Central memory CD8-positive, alpha-beta T cell (primary cell): ENCODE measurements around the gene PAAF1.
"Not testable (repeated sequence)": the region's sequence is repeated elsewhere in the genome, so short reads cannot be mapped to it uniquely, and the experiment has no call there.

Experiments used
- ATAC-seq: fragments of 150-1000 bp; cut with Tn5 transposase; replicated peaks from 2 replicates; pipeline ENCODE4 v1.10.0; 2022; ENCODE audit warnings: mild to moderate bottlenecking, moderate FRiP score, moderate number of reproducible peaks; ENCODE audit not compliant: poor library complexity, severe bottlenecking; ENCODE audit errors: extremely low read depth
- DNase-seq, 2 donors: peaks; one replicate each; pipeline ENCODE4 v3.0.0; 2021; ENCODE audit warnings: low spot score in 2 of 2
- H3K27ac Mint-ChIP-seq: one replicate; pipeline ENCODE4 v1.8.0; 2022; ENCODE audit warnings: low read depth, mild to moderate bottlenecking, moderate library complexity, mixed read lengths
- H3K27me3 Mint-ChIP-seq: one replicate; pipeline ENCODE4 v1.8.0; 2022; ENCODE audit warnings: mixed read lengths
- H3K36me3 Mint-ChIP-seq: one replicate; pipeline ENCODE4 v1.8.0; 2022; ENCODE audit warnings: mild to moderate bottlenecking, moderate library complexity, mixed read lengths; ENCODE audit not compliant: insufficient read depth
- H3K4me1 Mint-ChIP-seq: one replicate; pipeline ENCODE4 v1.8.0; 2022; ENCODE audit warnings: mixed read lengths
- H3K4me3 Mint-ChIP-seq: one replicate; pipeline ENCODE4 v1.8.0; 2022; ENCODE audit warnings: mild to moderate bottlenecking, moderate library complexity, mixed read lengths
- H3K9me3 Mint-ChIP-seq: one replicate; pipeline ENCODE4 v1.8.0; 2022; ENCODE audit warnings: mixed read lengths

The PAAF1 gene

DNA sequence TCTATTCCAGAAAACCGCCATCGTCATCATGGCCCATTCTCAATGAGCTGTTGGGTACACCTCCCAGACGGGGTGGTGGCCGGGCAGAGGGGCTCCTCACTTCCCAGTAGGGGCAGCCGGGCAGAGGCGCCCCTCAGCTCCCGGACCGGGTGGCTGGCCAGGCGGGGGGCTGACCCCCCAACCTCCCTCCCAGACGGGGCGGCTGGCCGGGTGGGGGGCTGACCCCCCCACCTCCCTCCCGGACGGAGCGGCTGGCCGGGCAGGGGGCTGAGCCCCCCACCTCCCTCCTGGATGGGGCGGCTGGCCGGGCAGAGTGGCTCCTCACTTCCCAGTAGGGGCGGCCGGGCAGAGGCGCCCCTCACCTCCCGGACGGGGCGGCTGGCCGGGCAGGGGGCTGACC is 59.2 kb downstream of the PAAF1 start:
- not testable (repeated sequence) for H3K27me3 Mint-ChIP-seq, H3K4me3 Mint-ChIP-seq, H3K9me3 Mint-ChIP-seq, H3K4me1 Mint-ChIP-seq, DNase-seq, H3K36me3 Mint-ChIP-seq, H3K27ac Mint-ChIP-seq, ATAC-seq

DNA sequence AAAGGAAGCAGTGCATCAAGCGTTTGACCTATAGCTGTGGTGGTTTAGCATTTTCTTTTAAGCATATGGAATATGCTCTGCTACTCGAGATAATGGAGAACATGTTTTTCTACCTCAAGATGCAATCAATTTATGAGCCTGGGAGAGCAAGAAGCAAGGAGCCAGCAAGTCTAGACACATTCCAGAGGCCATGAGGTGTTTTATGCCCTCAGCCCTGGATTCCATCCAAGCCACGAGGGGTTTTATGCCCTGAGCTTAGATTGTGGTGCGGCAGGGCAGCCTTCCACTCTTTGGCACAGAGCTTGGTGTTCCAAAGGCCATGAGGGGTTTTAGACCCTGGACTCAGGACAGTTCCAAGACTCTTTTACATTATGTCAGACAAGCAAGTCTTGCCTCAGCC is 62.3 kb downstream of the PAAF1 start:
- DNase-seq: no peak
- Mint-ChIP-seq H3K4me1 (no peaks in the 10 kb centered on the region), H3K36me3 (peaks cover 2% of the 10 kb centered on the region), H3K27ac (no peak overlapping the region), H3K4me3 (no peak overlapping the region), H3K9me3 (no peaks in the 10 kb centered on the region), H3K27me3 (no peaks in the 10 kb centered on the region)
- no peak for ATAC-seq

DNA sequence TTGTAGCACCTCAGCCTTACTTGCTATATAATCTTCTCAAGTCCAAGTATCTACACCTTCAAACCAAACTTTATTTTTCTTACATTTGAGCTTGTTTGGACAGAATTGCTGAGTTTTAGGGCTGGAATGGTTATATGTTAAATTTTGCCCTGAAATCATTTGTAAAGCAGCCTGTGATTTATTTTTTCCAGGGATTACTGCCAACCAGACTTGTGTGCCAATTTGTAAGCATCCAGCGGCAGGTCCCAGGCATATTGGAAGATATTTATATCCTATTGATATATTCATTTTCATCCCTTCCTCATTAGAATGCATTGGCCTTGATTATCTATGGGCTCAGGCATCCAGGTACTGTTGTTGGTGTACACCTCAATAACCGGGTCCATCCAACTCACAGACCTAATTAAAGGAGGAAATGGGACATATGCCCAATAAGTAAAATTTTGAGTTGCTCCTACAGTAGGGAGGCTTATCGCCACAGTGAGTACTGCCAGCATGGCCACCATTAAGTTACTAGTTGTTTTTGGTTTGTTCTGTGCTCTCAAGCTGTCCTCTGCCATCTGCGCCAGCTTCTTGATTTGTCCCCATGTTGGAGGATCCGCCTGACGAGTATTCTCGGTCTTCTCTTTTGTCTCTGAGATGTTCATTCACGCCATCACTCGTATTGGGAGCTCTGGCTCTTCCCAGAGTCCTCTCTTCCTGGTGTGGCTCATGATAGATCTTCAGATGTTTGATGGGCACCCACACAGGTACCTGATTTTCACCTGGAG is 64.2 kb downstream of the PAAF1 start:
- no peak for DNase-seq
- ATAC-seq: no peak

DNA sequence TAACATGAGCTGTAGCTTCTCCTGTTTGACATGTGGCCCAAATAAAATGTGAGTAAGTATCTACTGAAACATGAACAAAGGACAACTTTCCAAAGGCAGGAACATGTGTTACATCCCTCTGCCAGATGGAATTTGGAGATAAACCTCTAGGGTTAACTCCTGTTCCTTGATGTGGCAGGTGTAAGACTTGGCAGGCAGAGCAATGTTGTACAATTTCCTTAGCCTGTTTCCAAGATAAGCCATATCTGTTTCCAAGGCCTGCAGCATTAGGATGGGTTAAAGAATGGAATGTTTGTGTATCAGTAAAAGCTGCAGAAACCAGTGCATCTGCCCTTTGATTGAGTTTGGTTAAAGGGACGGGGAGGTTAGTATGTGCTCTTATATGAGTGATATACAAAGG is 65.2 kb downstream of the PAAF1 start:
- DNase-seq (no peak), ATAC-seq (no peak)
- peaks cover 2% of the 10 kb centered on the region for H3K36me3 Mint-ChIP-seq

More for the DNA sequence above, 64.2 kb downstream of the PAAF1 start:
- Mint-ChIP-seq H3K4me3 (no peak overlapping the region), H3K9me3 (no peaks in the 10 kb centered on the region), H3K27ac (no peak overlapping the region), H3K4me1 (no peaks in the 10 kb centered on the region), H3K27me3 (no peaks in the 10 kb centered on the region), H3K36me3 (peaks cover 2% of the 10 kb centered on the region)

DNA sequence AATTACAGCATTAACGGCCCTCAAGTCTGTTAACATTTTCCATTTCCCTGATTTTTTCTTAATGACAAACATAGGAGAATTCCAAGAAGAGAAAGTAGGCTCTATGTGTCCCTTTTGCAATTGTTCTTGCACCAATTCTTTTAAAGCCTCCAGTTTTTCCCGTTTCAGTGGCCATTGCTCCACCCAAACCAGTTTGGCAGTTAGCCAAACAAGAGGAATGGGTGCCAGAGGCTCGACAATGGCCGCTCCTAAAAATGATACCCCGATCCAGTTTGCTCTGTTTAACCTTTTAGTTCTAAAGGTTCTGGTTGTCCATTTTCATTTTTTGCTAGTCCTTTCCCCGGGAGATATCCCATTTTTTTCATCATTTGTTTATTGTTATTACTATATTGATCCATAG is 67.3 kb downstream of the PAAF1 start:
- Mint-ChIP-seq H3K4me1 (no peaks in the 10 kb centered on the region), H3K27me3 (peaks cover 7% of the 10 kb centered on the region), H3K36me3 (peaks cover 2% of the 10 kb centered on the region), H3K9me3 (no peaks in the 10 kb centered on the region), H3K4me3 (no peak overlapping the region), H3K27ac (no peak overlapping the region)
- ATAC-seq: no peak
- no peak for DNase-seq

More for the DNA sequence above, 65.2 kb downstream of the PAAF1 start:
- Mint-ChIP-seq H3K27ac (no peak overlapping the region), H3K4me1 (no peaks in the 10 kb centered on the region), H3K4me3 (no peak overlapping the region), H3K9me3 (no peaks in the 10 kb centered on the region), H3K27me3 (peaks cover 7% of the 10 kb centered on the region)

DNA sequence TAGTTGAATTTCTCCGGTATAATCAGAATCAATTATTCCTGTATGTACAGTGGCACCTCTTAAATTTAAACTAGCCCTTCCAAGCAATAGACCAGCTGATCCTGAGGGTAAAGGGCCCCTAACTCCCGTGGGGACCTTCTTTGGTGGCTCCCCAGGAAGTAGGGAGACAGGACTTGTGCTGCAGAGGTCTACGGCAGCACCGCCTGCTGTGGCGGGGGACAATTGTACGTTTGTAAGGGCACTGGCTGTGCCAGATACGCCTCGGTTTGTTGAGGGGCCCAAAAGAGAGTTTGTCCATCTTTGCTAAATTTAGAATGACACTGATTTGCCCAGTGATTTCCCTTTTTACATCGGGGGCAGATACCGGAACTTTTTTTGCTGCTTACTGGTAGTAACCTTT is 68.1 kb downstream of the PAAF1 start:
- peaks cover 7% of the 10 kb centered on the region for H3K27me3 Mint-ChIP-seq

DNA sequence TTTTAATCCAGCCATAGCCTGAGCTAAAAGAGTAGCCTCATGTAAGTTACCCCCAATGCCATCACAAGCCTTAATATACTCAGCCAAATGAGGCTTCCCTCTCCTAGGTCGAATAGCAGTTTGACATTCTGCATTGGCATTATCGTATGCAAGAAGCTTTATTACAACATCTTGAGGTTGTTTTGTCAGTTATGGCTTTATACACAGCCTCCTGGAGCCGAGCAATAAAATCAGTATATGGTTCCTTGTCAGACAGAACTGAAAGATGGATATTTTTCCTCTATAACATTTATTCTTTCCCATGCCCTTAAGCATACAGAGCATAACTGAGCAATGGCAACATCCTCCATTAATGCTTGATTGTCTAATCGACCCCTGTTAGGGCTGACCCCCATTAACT is 68.6 kb downstream of the PAAF1 start:
- Mint-ChIP-seq H3K4me3 (no peak overlapping the region), H3K4me1 (no peaks in the 10 kb centered on the region), H3K27ac (no peak overlapping the region), H3K36me3 (peaks cover 2% of the 10 kb centered on the region), H3K9me3 (no peaks in the 10 kb centered on the region), H3K27me3 (peaks cover 7% of the 10 kb centered on the region)
- DNase-seq (no peak), ATAC-seq (no peak)

More for the DNA sequence above, 68.1 kb downstream of the PAAF1 start:
- H3K9me3 Mint-ChIP-seq: no peaks in the 10 kb centered on the region
- H3K36me3 Mint-ChIP-seq: peaks cover 2% of the 10 kb centered on the region
- H3K27ac Mint-ChIP-seq: no peak overlapping the region
- no peak for DNase-seq
- no peak overlapping the region for H3K4me3 Mint-ChIP-seq
- no peaks in the 10 kb centered on the region for H3K4me1 Mint-ChIP-seq
- no peak for ATAC-seq

DNA sequence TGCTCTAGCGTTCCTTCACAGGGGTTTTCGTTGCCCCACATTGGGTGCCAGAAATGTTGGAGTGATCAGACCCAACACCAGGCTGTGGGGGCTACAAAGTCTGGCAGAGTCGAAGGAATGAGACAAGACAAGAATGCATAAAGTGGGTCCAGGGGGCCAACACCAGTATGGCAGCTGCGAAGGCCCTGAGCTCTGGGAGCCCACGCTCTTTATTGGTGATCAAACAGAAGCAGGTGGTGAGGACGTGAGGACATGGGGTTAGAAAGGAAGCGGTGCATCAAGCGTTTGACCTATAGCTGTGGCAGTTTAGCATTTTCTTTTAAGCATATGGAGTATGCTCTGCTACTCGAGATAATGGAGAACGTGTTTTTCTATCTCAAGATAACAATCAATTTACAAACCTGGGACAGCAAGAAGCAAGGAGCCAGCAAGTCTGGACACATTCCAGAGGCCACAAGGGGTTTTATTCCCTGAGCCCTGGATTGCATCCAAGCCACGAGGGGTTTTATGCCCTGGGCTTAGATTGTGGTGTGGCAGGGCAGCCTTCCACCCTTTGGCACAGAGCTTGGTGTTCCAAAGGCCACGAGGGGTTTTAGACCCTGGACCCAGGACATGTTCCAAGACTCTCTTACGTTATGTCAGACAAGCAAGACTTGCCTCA is 70.1 kb downstream of the PAAF1 start:
- H3K4me3 Mint-ChIP-seq: no peak overlapping the region
- H3K36me3 Mint-ChIP-seq: no peaks in the 10 kb centered on the region
- ATAC-seq: no peak
- H3K9me3 Mint-ChIP-seq: no peaks in the 10 kb centered on the region
- H3K4me1 Mint-ChIP-seq: no peaks in the 10 kb centered on the region
- H3K27me3 Mint-ChIP-seq: peaks cover 7% of the 10 kb centered on the region
- no peak for DNase-seq
- H3K27ac Mint-ChIP-seq: no peak overlapping the region

DNA sequence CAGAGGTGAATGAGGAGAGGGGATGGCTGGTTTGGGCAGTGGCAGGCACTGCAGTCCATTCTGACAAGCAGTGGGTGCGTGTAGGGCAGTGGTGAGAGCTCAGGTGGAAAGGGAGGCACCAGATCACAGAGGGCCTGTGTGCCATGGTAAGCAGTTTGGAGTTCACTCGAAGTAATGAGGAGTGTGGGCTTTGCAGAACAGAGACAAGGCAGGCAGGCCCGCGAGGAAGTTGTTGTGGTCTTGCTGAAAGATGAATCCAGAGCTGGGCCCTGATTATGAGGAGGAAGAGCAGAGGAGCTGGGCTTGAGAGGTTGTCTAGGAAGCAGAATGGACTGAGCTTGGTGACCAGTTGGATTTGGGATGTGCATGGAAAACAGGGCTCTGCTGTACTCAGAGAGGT is 72.4 kb downstream of the PAAF1 start:
- H3K36me3 Mint-ChIP-seq: no peaks in the 10 kb centered on the region
- no peaks in the 10 kb centered on the region for H3K9me3 Mint-ChIP-seq
- no peaks in the 10 kb centered on the region for H3K4me1 Mint-ChIP-seq
- peaks cover 7% of the 10 kb centered on the region for H3K27me3 Mint-ChIP-seq
- DNase-seq (no peak), ATAC-seq (no peak)
- peak overlapping the region; percentile 45 for H3K27ac Mint-ChIP-seq
- no peak overlapping the region for H3K4me3 Mint-ChIP-seq

DNA sequence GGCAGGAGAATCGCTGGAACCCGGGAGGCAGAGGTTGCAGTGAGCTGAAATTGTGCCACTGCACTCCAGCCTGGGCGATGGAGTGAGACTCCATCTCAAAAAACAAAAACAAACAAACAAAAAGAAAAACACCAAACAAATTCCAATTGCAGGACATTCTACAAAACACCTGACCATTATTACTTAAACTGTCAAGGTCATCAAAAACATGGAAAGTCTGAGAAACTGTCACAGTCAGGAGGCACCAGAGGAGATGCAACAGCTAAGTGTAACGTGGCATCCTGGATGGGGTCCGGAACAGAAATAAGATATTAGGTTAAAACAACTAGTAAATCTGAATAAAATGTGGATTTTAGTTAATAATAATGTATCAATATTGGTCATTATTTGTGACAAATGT is 73.1 kb downstream of the PAAF1 start:
- no peaks in the 10 kb centered on the region for H3K36me3 Mint-ChIP-seq
- H3K9me3 Mint-ChIP-seq: no peaks in the 10 kb centered on the region
- ATAC-seq (no peak), DNase-seq (no peak)
- H3K4me3 Mint-ChIP-seq: no peak overlapping the region
- H3K4me1 Mint-ChIP-seq: no peaks in the 10 kb centered on the region
- H3K27ac Mint-ChIP-seq: no peak overlapping the region
- H3K27me3 Mint-ChIP-seq: peaks cover 7% of the 10 kb centered on the region

DNA sequence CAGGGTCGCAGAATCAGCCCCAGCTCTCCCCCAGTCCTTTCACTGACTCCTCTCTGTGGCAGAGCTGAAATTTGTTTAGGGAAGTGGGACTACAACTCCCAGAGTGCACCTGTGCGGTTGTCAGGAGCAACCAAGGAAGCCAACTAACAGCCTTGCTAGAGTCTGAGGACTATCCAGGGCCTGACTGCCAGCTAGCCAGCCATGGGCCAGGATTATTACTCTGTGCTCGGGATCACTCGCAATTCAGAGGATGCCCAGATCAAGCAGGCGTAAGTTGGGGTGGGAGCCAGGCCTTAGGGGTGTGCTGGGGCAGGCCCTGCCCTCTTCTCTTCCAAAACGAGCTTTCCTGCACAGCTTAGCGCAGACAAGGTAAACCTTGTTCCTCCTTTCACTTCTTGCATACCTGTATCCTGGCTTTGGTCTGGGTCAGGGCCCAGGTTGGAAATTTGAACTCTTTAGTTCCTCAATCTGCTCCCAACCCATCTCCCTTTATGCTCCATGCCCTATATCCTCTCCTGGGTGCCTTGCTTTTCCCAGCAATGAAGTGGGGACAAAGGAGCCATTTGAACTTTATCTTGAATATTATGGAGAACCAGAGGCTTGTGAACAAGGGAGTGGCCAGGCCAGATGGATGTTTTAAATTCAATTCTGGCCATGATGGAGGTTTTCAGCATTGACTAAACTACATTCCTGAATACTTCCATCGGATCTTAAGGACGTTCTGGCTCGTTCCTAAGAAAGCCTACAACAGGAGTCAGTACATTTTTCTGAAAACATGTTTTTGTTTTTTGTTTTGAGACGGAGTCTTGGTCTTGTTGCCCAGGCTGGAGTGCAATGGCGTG is 74.3 kb downstream of the PAAF1 start, which contains the start of gene DNAJB13:
DNAJB13 (plus strand) TSS at position 158 of the 842 bp plus-strand sequence; CDS start at position 202, 44 bp downstream.
- Mint-ChIP-seq H3K4me1 (no peaks in the 10 kb centered on the region), H3K36me3 (no peaks in the 10 kb centered on the region), H3K27me3 (peaks cover 12% of the 10 kb centered on the region), H3K4me3 (no peak within 1 kb of the TSS), H3K9me3 (no peaks in the 10 kb centered on the region), H3K27ac (no peak within 1 kb of the TSS)
- no peak for DNase-seq
- no peak for ATAC-seq

DNA sequence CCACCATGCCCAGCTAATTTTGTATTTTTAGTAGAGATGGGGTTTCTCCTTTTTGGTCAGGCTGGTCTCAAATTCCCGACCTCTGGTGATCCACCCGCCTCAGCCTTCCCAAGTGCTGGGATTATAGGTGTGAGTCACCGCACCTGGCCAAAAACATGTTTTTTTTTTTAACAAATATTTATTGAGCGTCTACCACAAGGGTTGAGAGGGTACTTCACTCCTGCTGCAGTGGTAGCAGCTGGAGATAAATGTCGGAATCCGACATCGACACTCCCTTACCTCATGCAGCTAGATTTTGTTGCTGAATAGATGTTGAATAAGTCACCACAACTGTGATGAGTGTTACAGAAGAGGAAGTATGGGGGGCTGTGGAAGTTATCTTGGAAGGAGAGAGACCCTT is 75.0 kb downstream of the PAAF1 start:
- Mint-ChIP-seq H3K4me3 (no peak overlapping the region), H3K27ac (no peak overlapping the region), H3K4me1 (no peaks in the 10 kb centered on the region), H3K9me3 (no peaks in the 10 kb centered on the region), H3K27me3 (peaks cover 13% of the 10 kb centered on the region), H3K36me3 (no peaks in the 10 kb centered on the region)
- DNase-seq (no peak), ATAC-seq (no peak)
